NCI-H748 (cell line): ENCODE measurements around the gene CERCAM.
"Not testable (repeated sequence)": the region's sequence is repeated elsewhere in the genome, so short reads cannot be mapped to it uniquely, and the experiment has no call there.

ENCODE experiments used
- DNase-seq: peaks from one replicate; lab custom pipeline; 2025; ENCODE audit not compliant: unreplicated experiment; lab: John Stamatoyannopoulos, UW

The CERCAM gene

GRCh38 chr9:128416432-128417019 lies 4.1 kb upstream of the CERCAM start:
- no peak for DNase-seq

GRCh38 chr9:128419061-128419925 lies 1.4 kb upstream of the CERCAM start:
- DNase-seq = peak; percentile 64

- peak; percentile 79 for DNase-seq
Observed at GRCh38 chr9:128420060-128420650, 502 bp upstream of the CERCAM start.

- no peak for DNase-seq
Observed at GRCh38 chr9:128421482-128421996, 882 bp downstream of the CERCAM start.

- not testable (repeated sequence) for DNase-seq
Observed at GRCh38 chr9:128422022-128422782, 1.5 kb downstream of the CERCAM start.

GRCh38 chr9:128422783-128423150 lies 2.1 kb downstream of the CERCAM start:
- DNase-seq = no peak

GRCh38 chr9:128423356-128423755 lies 2.7 kb downstream of the CERCAM start:
- DNase-seq = not testable (repeated sequence)

- no peak for DNase-seq
Observed at GRCh38 chr9:128424268-128424780, 3.7 kb downstream of the CERCAM start.

GRCh38 chr9:128428644-128429512 lies 8.2 kb downstream of the CERCAM start:
- no peak for DNase-seq

- DNase-seq = no peak
Observed at GRCh38 chr9:128429513-128430086, 8.9 kb downstream of the CERCAM start.

GRCh38 chr9:128431207-128431606 lies 10.6 kb downstream of the CERCAM start:
- DNase-seq = no peak

GRCh38 chr9:128434340-128434739 lies 13.7 kb downstream of the CERCAM start:
- no peak for DNase-seq

- DNase-seq = no peak
Observed at GRCh38 chr9:128435611-128436010, 15.0 kb downstream of the CERCAM start.

- DNase-seq = peak; percentile 78
Observed at GRCh38 chr9:128438343-128439109, 17.9 kb downstream of the CERCAM start.

GRCh38 chr9:128439273-128439672 lies 18.6 kb downstream of the CERCAM start:
- DNase-seq = no peak

GRCh38 chr9:128442150-128442549 lies 21.5 kb downstream of the CERCAM start:
- DNase-seq = no peak

GRCh38 chr9:128446505-128446904 lies 25.8 kb downstream of the CERCAM start:
- not testable (repeated sequence) for DNase-seq

- no peak for DNase-seq
Observed at GRCh38 chr9:128448746-128449145, 28.1 kb downstream of the CERCAM start.

GRCh38 chr9:128454991-128455390 lies 34.3 kb downstream of the CERCAM start:
- DNase-seq = no peak
